SKM-1 treated with dmso at 0.1 percent for 144 hours (cell line): Measurements from ENCODE around the gene HIPK3.
"Not testable (repeated sequence)": the region's sequence is repeated elsewhere in the genome, so short reads cannot be mapped to it uniquely, and the experiment has no call there.

ENCODE experiments used
- DNase-seq: peaks from one replicate; lab custom pipeline; 2025; ENCODE audit not compliant: unreplicated experiment; lab: John Stamatoyannopoulos, UW

Gene HIPK3

DNA sequence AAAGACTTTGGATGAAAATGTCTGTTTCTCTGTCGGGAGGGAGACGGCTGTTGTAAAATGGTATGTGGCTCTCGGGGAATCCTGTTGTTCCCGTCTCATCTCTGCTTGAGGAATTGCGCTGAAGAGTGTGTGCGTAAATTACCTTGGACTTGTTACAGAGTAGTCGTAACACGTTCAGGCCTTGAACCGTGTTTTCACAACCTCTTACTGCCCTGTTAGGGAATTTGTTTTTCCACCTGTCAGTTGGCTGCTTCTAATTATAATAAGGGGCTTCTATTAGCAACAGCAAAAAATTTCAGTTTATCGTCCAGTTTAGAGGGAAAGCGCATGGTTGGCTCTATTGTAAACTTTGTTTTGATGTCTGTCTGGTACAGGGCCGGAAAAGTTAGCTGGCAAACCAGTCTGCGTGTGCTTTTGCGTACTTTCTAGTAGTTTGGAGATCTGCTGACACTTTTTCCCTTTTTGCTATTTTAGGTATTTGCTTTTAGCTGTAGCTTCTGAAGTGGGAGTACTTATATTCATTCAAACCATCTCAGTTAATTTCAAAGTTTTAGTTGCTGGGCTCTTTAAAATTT is 1.5 kb downstream of the HIPK3 start:
- DNase-seq: peak; percentile 60

DNA sequence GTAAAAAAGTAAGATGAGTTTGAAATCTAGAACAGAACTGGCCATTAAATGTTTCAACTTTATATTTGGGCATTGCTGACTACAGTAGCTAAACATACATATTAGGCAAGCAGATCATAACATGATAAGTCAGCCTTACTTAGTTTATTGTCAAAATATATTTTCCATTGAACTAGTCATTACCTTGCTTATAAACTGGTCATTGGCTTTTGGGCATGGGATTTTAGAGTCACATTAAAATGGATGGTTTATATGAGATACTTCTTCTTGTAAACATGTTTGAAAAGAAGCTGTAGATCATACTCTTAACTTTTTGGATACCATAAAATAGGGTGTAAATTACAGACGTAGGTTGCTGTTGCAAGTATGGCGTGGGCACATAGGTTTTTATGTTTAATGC is 2.7 kb downstream of the HIPK3 start:
- DNase-seq: no peak

DNA sequence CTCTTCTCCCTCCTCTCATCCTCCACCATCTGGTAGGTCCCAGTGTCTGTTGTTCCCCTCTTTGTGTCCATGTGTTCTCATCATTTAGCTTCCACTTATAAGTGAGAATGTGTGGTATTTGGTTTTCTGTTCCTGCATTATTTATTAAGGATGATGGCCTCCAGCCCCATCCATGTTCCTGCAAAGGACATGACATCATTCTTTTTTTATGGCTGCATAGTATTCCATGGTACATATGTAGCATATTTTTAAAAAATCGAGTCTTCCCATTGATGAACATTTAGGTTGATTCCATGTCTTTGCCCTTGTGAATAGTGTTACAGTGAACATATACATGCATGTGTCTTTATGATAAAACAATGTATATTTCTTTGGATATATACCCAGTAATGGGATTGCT is 4.2 kb downstream of the HIPK3 start:
- DNase-seq: not testable (repeated sequence)

GRCh38 chr11:33262011-33262645 is 4.9 kb downstream of the HIPK3 start:
- no peak for DNase-seq

GRCh38 chr11:33263549-33263948 is 6.4 kb downstream of the HIPK3 start:
- DNase-seq: peak; percentile 75

GRCh38 chr11:33264926-33265325 is 7.7 kb downstream of the HIPK3 start:
- no peak for DNase-seq

DNA sequence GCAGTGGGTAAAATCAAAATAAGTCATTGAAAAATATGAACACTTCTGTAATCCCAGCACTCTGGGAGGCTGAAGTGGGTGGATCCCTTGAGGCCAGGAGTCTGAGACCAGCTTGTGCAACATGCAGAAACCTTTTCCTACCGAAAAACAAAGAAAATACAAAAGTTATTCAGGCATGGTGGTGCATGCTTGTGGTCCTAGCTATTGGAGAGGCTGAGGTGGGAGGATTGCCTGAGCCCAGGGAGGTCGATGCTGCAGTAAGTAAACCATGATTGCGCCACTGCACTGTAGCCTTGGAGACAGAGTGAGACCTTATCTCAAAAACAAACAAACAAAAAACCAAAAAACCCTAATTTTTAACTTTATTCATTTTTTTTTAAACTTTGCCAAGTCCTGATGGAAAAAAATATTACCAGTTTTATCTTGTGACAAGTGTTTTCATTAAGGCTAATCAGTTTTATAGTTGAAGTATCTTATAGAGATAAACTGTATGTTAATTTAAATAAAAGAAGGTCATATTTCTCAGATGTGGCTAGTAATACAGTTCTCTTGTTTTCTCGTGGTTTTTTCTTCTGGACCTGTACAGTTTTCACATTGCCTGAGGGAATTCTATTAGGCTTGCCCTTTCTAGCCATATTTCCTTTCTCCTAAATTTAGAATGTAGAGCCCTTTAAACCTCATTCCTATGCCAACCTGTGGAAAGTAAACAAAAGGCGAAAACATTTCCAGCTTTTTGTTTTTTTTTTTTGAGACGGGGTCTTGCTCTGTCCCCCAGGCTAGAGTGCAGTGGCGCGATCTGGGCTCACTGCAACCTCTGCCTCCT is 9.4 kb downstream of the HIPK3 start:
- peak; percentile 20 for DNase-seq

DNA sequence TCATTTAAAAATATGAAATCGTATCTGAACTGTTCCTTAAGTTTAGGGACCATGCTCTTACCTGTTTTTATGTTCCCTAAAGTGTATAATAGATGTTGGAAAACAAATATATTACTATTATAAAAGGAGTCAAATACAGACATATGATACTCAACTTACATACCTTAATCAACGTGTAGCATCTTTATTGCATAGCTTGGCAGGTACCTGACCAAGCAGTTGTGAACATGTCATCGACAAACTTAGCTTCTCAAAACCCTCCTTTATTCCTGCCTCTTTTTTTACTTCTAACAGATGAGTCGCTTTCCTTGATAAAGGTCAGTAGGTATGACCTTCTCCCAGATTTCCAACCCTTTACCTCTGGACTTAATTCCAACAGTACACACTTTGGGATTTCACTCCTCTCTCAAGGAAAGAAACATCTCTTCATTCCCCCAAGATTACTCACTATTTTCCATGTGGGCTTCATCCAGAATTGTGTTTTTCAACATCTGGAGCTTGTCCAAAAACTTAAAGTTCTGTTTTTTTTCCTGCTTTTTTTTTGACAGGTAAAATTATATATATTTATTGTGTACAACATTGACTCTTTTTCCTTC is 11.9 kb downstream of the HIPK3 start:
- DNase-seq: no peak

GRCh38 chr11:33269822-33270221 is 12.6 kb downstream of the HIPK3 start:
- DNase-seq: no peak

DNA sequence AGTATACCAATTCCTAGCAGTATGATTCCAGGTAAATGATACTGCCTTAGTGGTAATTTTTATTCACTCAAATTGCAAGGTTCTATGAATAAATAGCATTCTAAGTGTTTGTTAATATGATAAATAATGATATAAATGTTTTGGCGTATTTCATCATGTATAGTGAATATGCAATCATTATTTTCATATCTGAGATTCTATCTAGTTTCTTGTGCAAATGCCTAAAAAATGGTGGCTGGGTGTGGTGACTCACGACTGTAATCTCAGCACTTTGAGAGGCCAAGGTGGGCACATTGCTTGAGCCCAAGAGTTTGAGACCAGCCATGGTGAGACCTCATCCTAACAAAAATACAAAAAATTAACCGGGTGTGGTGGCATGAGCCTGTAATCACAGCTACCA is 13.9 kb downstream of the HIPK3 start:
- no peak for DNase-seq

DNA sequence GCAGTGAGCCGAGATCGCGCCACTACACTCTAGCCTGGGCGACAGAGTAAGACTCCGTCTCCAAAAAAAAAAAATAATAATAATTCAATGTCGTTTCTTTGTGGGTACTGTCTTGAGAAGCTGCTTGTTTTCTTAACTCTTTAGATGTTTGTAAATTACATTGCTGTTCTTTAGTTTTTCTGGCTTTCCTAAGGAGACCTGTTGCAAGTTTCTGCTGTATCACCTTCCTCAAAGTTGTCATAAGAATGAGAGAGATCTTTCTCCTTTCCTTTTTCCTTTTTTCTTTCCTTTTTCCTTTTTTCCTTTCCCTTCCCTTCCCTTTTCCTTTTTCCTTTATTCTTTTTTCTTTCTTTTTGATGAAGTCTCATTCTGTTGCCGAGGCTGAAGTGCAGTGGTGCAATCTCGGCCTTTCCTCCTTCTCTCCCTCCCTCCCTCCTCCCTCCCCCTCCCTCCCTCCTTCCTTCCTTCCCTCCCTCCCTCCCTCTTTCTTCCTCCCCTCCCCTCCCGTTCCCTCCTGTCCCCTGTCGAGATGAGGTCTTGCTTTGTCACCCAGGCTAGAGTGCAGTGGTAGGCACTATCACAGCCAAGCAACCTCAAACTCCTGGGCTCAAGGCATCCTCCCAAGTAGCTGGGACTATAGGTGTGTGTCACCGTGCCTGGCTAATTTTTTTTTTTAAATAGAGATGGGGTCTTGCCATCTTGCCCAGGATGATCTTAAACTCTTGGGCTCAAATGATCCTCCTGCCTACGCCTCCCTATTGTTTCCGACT is 15.3 kb downstream of the HIPK3 start:
- DNase-seq: no peak

DNA sequence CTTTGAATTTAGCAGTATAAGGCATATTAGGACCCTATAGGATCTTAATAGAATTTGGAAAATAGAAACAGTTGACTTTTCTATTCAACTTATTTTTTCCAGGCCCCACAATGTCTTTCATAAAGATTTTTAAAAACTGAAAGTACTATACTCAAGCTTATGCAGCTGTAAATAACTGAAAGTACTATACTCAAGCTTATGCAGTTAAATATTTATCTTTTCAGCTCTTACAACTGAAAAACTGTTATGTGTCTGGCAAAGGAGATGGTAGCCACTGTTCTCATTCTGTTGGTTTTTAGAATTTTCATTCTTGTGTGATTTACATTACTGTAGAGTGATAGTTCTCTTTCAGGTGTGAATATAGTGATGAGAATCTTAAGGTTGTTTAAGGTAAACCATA is 16.5 kb downstream of the HIPK3 start:
- no peak for DNase-seq

GRCh38 chr11:33280411-33280810 is 23.2 kb downstream of the HIPK3 start:
- DNase-seq: no peak

GRCh38 chr11:33281758-33282157 is 24.6 kb downstream of the HIPK3 start:
- DNase-seq: no peak

- DNase-seq: no peak
Observed at GRCh38 chr11:33284818-33285217, 27.6 kb downstream of the HIPK3 start.

GRCh38 chr11:33290319-33290718 is 33.1 kb downstream of the HIPK3 start:
- DNase-seq: no peak

GRCh38 chr11:33291004-33291777 is 34.0 kb downstream of the HIPK3 start:
- DNase-seq: no peak

DNA sequence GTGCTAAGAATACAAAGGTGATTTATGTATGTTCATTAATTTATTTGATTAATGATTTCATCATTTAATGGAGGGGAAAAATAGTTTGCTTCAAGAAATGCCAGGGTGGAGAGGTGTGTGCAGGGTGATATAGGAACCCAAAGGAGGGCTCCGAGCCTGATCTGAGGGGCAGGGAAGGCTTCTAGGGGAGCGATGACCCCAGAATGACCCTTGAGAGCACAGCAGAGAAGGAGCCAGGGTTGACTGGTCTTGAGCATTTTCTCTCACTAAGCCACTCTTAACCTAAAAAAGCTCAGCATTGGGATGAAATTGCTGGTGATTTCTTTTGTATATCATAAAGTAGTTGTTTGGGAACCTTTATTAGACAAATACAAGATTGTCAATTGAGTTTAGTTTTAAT is 35.1 kb downstream of the HIPK3 start:
- DNase-seq: no peak

DNA sequence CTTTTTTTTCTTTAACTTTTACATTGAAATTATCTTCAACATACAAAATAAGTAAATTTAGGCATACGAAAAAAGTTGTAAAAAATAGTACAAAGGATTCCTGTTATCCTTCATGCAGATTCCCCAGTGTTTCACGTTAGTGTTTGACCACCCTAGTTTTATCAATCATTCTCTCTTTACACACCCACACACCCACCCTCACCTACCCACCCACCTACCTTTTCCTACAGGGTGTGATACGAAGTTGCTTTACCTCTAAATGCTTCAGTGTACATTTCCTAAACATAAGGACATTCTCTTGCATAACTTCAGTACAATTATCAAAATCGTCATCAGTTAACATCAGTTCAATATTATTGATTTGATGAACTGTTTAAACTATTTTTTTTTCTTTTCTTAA is 37.0 kb downstream of the HIPK3 start:
- no peak for DNase-seq

DNA sequence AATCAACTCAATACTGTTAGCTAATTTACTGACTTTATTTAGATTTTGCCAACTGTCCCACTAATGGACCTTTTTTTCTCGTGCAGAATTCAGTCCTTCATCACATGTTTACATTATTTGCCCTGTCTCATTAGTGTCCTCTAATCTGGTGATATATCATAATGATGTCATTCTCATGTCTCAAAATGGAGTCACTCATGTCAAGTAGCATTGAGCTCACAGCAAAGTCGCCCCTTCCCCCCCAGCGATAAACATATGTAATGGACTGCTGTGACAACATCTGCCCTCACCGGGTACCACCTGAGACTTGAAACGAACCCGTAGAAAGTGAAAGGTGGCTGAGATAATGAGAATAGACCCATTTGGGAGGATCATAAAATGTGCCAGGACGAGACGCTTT is 37.6 kb downstream of the HIPK3 start:
- DNase-seq: no peak
